ENCODE measurements around the gene ABR. TPM values are rescaled to one million over a fixed set of nuclear protein-coding genes. Genes with fewer than 3 reads are reported as not detected.

ABR gene
- total RNA-seq, 1 experiment from 2014 or later: 78.3 TPM

- no peak for TF ChIP-seq CTCF (IDR thresholded peaks at IDR 0.05; ENCODE audit: insufficient read depth in 1 of 2, low read depth in 1 of 2, low read length in 1 of 2, severe bottlenecking in 1 of 2, unreplicated experiment in 1 of 2)
- intact Hi-C loops (cut with micrococcal nuclease; ENCODE audit: unreplicated experiment): no loop called here
- ChIA-PET POLR2A (no interaction called here), CTCF (no interaction called here)
- H3K4me3 ChIP-seq (ENCODE audit: low read depth, low read length): no peak overlapping the region
- no peaks in the 10 kb centered on the region for H3K36me3 ChIP-seq (ENCODE audit: control insufficient read depth, insufficient read depth, low read length)
- DNase-seq: no peak
- no peaks in the 10 kb centered on the region for H3K27me3 ChIP-seq (replicated peaks; ENCODE audit: control insufficient read depth, insufficient read depth, low read length)
- Mint-ChIP-seq H3K36me3 (ENCODE audit: insufficient read depth, unreplicated experiment) (peaks cover 6% of the 10 kb centered on the region), H3K4me1 (ENCODE audit: low read depth, unreplicated experiment) (no peaks in the 10 kb centered on the region), H3K9me3 (ENCODE audit: unreplicated experiment) (no peaks in the 10 kb centered on the region), H3K4me3 (ENCODE audit: unreplicated experiment) (no peak overlapping the region), H3K27ac (ENCODE audit: unreplicated experiment) (no peak overlapping the region), H3K27me3 (ENCODE audit: insufficient read depth, unreplicated experiment) (no peaks in the 10 kb centered on the region)
- BruUV-seq (replicated peaks): no TSS peak
- H3K9me3 ChIP-seq: no peaks in the 10 kb centered on the region
- no peaks in the 10 kb centered on the region for H3K4me1 ChIP-seq
These were observed 143.5 kb downstream of the ABR start for GRCh38 chr17:1036171-1036844.

GRCh38 chr17:1035546-1036170, 144.1 kb downstream of the ABR start:
- no peaks in the 10 kb centered on the region for H3K27me3 Mint-ChIP-seq (ENCODE audit: insufficient read depth, unreplicated experiment)

GRCh38 chr17:1034652-1035210, 145.1 kb downstream of the ABR start:
- no peaks in the 10 kb centered on the region for H3K27me3 Mint-ChIP-seq (ENCODE audit: insufficient read depth, unreplicated experiment)
- H3K4me3 Mint-ChIP-seq (ENCODE audit: unreplicated experiment): no peak overlapping the region
- POLR2A ChIA-PET: no interaction called here
- TF ChIP-seq CTCF (IDR thresholded peaks at IDR 0.05; ENCODE audit: insufficient read depth in 1 of 2, low read depth in 1 of 2, low read length in 1 of 2, severe bottlenecking in 1 of 2, unreplicated experiment in 1 of 2): no peak
- intact Hi-C loops (cut with micrococcal nuclease; ENCODE audit: unreplicated experiment): no loop called here
- Histone ChIP-seq H3K4me3 (ENCODE audit: low read depth, low read length) (no peak overlapping the region), H3K4me1 (no peaks in the 10 kb centered on the region), H3K27me3 (replicated peaks; ENCODE audit: control insufficient read depth, insufficient read depth, low read length) (no peaks in the 10 kb centered on the region), H3K36me3 (ENCODE audit: control insufficient read depth, insufficient read depth, low read length) (no peaks in the 10 kb centered on the region), H3K9me3 (no peaks in the 10 kb centered on the region)
- CTCF ChIA-PET: no interaction called here
- H3K36me3 Mint-ChIP-seq (ENCODE audit: insufficient read depth, unreplicated experiment): peaks cover 11% of the 10 kb centered on the region
- BruUV-seq (replicated peaks): no TSS peak
- no peak overlapping the region for H3K27ac Mint-ChIP-seq (ENCODE audit: unreplicated experiment)
- no peak for DNase-seq
- H3K9me3 Mint-ChIP-seq (ENCODE audit: unreplicated experiment): no peaks in the 10 kb centered on the region
- no peaks in the 10 kb centered on the region for H3K4me1 Mint-ChIP-seq (ENCODE audit: low read depth, unreplicated experiment)

More at GRCh38 chr17:1035546-1036170, 144.1 kb downstream of the ABR start:
- POLR2A ChIA-PET: no interaction called here
- H3K36me3 ChIP-seq (ENCODE audit: control insufficient read depth, insufficient read depth, low read length): no peaks in the 10 kb centered on the region
- Mint-ChIP-seq H3K9me3 (ENCODE audit: unreplicated experiment) (no peaks in the 10 kb centered on the region), H3K4me3 (ENCODE audit: unreplicated experiment) (no peak overlapping the region), H3K27ac (ENCODE audit: unreplicated experiment) (no peak overlapping the region), H3K36me3 (ENCODE audit: insufficient read depth, unreplicated experiment) (peaks cover 6% of the 10 kb centered on the region), H3K4me1 (ENCODE audit: low read depth, unreplicated experiment) (no peaks in the 10 kb centered on the region)
- intact Hi-C loops (cut with micrococcal nuclease; ENCODE audit: unreplicated experiment): no loop called here
- DNase-seq: no peak
- CTCF ChIA-PET: no interaction called here
- H3K4me3 ChIP-seq (ENCODE audit: low read depth, low read length): no peak overlapping the region
- TF ChIP-seq CTCF (IDR thresholded peaks at IDR 0.05; ENCODE audit: insufficient read depth in 1 of 2, low read depth in 1 of 2, low read length in 1 of 2, severe bottlenecking in 1 of 2, unreplicated experiment in 1 of 2): no peak
- no peaks in the 10 kb centered on the region for H3K9me3 ChIP-seq
- no TSS peak for BruUV-seq (replicated peaks)
- no peaks in the 10 kb centered on the region for H3K4me1 ChIP-seq
- H3K27me3 ChIP-seq (replicated peaks; ENCODE audit: control insufficient read depth, insufficient read depth, low read length): no peaks in the 10 kb centered on the region

All from Caco-2 (cell line).